ENCODE measurements around the gene TEKTIP1. TPM values are rescaled to one million over a fixed set of nuclear protein-coding genes. Genes with fewer than 3 reads are reported as not detected.
"Not testable (repeated sequence)": the region's sequence is repeated elsewhere in the genome, so short reads cannot be mapped to it uniquely, and the experiment has no call there.

TEKTIP1 gene
- total RNA-seq, 2 experiments from 2014 or later = 8.3 to 9.4 TPM

- ATAC-seq = no peak
- ChIA-PET CTCF (no interaction called here), POLR2A (no interaction called here)
- peaks cover 12% of the 10 kb centered on the region for H3K4me1 Mint-ChIP-seq (ENCODE audit: low read depth)
- H3K27ac Mint-ChIP-seq = no peak overlapping the region
- peaks cover 9% of the 10 kb centered on the region for H3K36me3 Mint-ChIP-seq (ENCODE audit: low read depth)
- H3K9me3 Mint-ChIP-seq (ENCODE audit: insufficient read depth) = no peaks in the 10 kb centered on the region
- no peak overlapping the region for H3K4me3 Mint-ChIP-seq
- DNase-seq = no peak
- H3K27me3 Mint-ChIP-seq (ENCODE audit: low read depth) = no peaks in the 10 kb centered on the region
Measured at GRCh38 chr19:3576696-3577443, 37.9 kb downstream of the TEKTIP1 start.

GRCh38 chr19:3577723-3578344, 38.9 kb downstream of the TEKTIP1 start:
- Mint-ChIP-seq H3K9me3 (ENCODE audit: insufficient read depth) (no peaks in the 10 kb centered on the region), H3K4me3 (no peak overlapping the region)

GRCh38 chr19:3578390-3578789, 39.4 kb downstream of the TEKTIP1 start:
- peaks cover 6% of the 10 kb centered on the region for H3K4me1 Mint-ChIP-seq (ENCODE audit: low read depth)
- CTCF ChIA-PET = interaction anchor here (1.5 kb wide), 1 partner anchor 13 kb away, joined by 3 read pairs; no protein-coding TSS in a partner anchor
- no peak for ATAC-seq

More at GRCh38 chr19:3577723-3578344, 38.9 kb downstream of the TEKTIP1 start:
- CTCF ChIA-PET = no interaction called here
- no peaks in the 10 kb centered on the region for H3K27me3 Mint-ChIP-seq (ENCODE audit: low read depth)
- peaks cover 9% of the 10 kb centered on the region for H3K36me3 Mint-ChIP-seq (ENCODE audit: low read depth)
- no peak overlapping the region for H3K27ac Mint-ChIP-seq
- ATAC-seq (no peak), DNase-seq (no peak)
- POLR2A ChIA-PET = no interaction called here
- H3K4me1 Mint-ChIP-seq (ENCODE audit: low read depth) = peaks cover 6% of the 10 kb centered on the region

GRCh38 chr19:3580156-3580934, 41.4 kb downstream of the TEKTIP1 start:
- no peak for DNase-seq
- POLR2A ChIA-PET = no interaction called here
- no peak overlapping the region for H3K4me3 Mint-ChIP-seq
- H3K4me1 Mint-ChIP-seq (ENCODE audit: low read depth) = no peaks in the 10 kb centered on the region
- peaks cover 5% of the 10 kb centered on the region for H3K36me3 Mint-ChIP-seq (ENCODE audit: low read depth)
- H3K27ac Mint-ChIP-seq = no peak overlapping the region
- H3K27me3 Mint-ChIP-seq (ENCODE audit: low read depth) = peaks cover 4% of the 10 kb centered on the region
- H3K9me3 Mint-ChIP-seq (ENCODE audit: insufficient read depth) = no peaks in the 10 kb centered on the region
- CTCF ChIA-PET = no interaction called here
- ATAC-seq = no peak

More at GRCh38 chr19:3578390-3578789, 39.4 kb downstream of the TEKTIP1 start:
- peaks cover 2% of the 10 kb centered on the region for H3K27me3 Mint-ChIP-seq (ENCODE audit: low read depth)
- H3K9me3 Mint-ChIP-seq (ENCODE audit: insufficient read depth) = no peaks in the 10 kb centered on the region
- peaks cover 9% of the 10 kb centered on the region for H3K36me3 Mint-ChIP-seq (ENCODE audit: low read depth)
- POLR2A ChIA-PET = no interaction called here
- DNase-seq = no peak
- no peak overlapping the region for H3K27ac Mint-ChIP-seq
- no peak overlapping the region for H3K4me3 Mint-ChIP-seq

- H3K4me1 Mint-ChIP-seq (ENCODE audit: low read depth); H3K4me3 Mint-ChIP-seq; H3K27ac Mint-ChIP-seq; POLR2A ChIA-PET; H3K9me3 Mint-ChIP-seq (ENCODE audit: insufficient read depth); DNase-seq; H3K27me3 Mint-ChIP-seq (ENCODE audit: low read depth); ATAC-seq; H3K36me3 Mint-ChIP-seq (ENCODE audit: low read depth): not testable (repeated sequence)
- CTCF ChIA-PET = interaction anchor here (1.1 kb wide), 1 partner anchor 36 kb away, joined by 3 read pairs; no protein-coding TSS in a partner anchor
Measured at GRCh38 chr19:3581792-3582191, 42.8 kb downstream of the TEKTIP1 start.

- CTCF ChIA-PET; ATAC-seq; DNase-seq; H3K4me1 Mint-ChIP-seq (ENCODE audit: low read depth); H3K27me3 Mint-ChIP-seq (ENCODE audit: low read depth); H3K9me3 Mint-ChIP-seq (ENCODE audit: insufficient read depth); POLR2A ChIA-PET; H3K36me3 Mint-ChIP-seq (ENCODE audit: low read depth); H3K4me3 Mint-ChIP-seq; H3K27ac Mint-ChIP-seq: not testable (repeated sequence)
Measured at GRCh38 chr19:3584036-3584802, 45.2 kb downstream of the TEKTIP1 start.

- Mint-ChIP-seq H3K4me3 (no peak within 1 kb of the TSS), H3K4me1 (ENCODE audit: low read depth) (no peaks in the 10 kb centered on the region), H3K27me3 (ENCODE audit: low read depth) (peaks cover 4% of the 10 kb centered on the region), H3K9me3 (ENCODE audit: insufficient read depth) (no peaks in the 10 kb centered on the region), H3K27ac (no peak within 1 kb of the TSS), H3K36me3 (ENCODE audit: low read depth) (no peaks in the 10 kb centered on the region)
- ChIA-PET CTCF (interaction anchor here (0.8 to 1.3 kb wide), 7 partner anchors 12 to 144 kb away, joined by 3 to 5 read pairs (median 3); no protein-coding TSS in a partner anchor), POLR2A (interaction anchor here (0.9 kb wide), 1 partner anchor 27 kb away, joined by 3 read pairs; no protein-coding TSS in a partner anchor)
- ATAC-seq (peak; percentile 39), DNase-seq (no peak)
Measured at GRCh38 chr19:3585301-3586126, 46.5 kb downstream of the TEKTIP1 start, which contains the start of gene GIPC3. GIPC3 (plus strand) TSS chr19:3585478; CDS start chr19:3585598, 120 bp downstream.

- ChIA-PET POLR2A (interaction anchor here (0.9 kb wide), 1 partner anchor 27 kb away, joined by 3 read pairs; no protein-coding TSS in a partner anchor), CTCF (interaction anchor here (0.9 to 1.3 kb wide), 7 partner anchors 12 to 143 kb away, joined by 3 to 5 read pairs (median 3); no protein-coding TSS in a partner anchor)
- Mint-ChIP-seq H3K27me3 (ENCODE audit: low read depth) (peaks cover 4% of the 10 kb centered on the region), H3K9me3 (ENCODE audit: insufficient read depth) (no peaks in the 10 kb centered on the region), H3K27ac (no peak overlapping the region), H3K4me1 (ENCODE audit: low read depth) (no peaks in the 10 kb centered on the region), H3K36me3 (ENCODE audit: low read depth) (no peaks in the 10 kb centered on the region), H3K4me3 (no peak overlapping the region)
- DNase-seq (peak; percentile 48), ATAC-seq (peak; percentile 42)
Measured at GRCh38 chr19:3586127-3586626, 47.2 kb downstream of the TEKTIP1 start.

GRCh38 chr19:3586707-3587346, 47.9 kb downstream of the TEKTIP1 start:
- Mint-ChIP-seq H3K4me1 (ENCODE audit: low read depth) (no peaks in the 10 kb centered on the region), H3K4me3 (no peak overlapping the region), H3K36me3 (ENCODE audit: low read depth) (no peaks in the 10 kb centered on the region), H3K9me3 (ENCODE audit: insufficient read depth) (no peaks in the 10 kb centered on the region), H3K27ac (no peak overlapping the region), H3K27me3 (ENCODE audit: low read depth) (peaks cover 4% of the 10 kb centered on the region)
- POLR2A ChIA-PET = no interaction called here
- CTCF ChIA-PET = interaction anchor here (1.1 to 1.3 kb wide), 3 partner anchors 18 to 262 kb away, joined by 3 read pairs; no protein-coding TSS in a partner anchor
- DNase-seq (no peak), ATAC-seq (no peak)

GRCh38 chr19:3589439-3589838, 50.5 kb downstream of the TEKTIP1 start:
- CTCF ChIA-PET = no interaction called here
- H3K4me1 Mint-ChIP-seq (ENCODE audit: low read depth) = no peaks in the 10 kb centered on the region
- no peak for ATAC-seq
- H3K4me3 Mint-ChIP-seq = no peak overlapping the region
- no peak for DNase-seq
- no peaks in the 10 kb centered on the region for H3K36me3 Mint-ChIP-seq (ENCODE audit: low read depth)
- peaks cover 2% of the 10 kb centered on the region for H3K27me3 Mint-ChIP-seq (ENCODE audit: low read depth)
- no peaks in the 10 kb centered on the region for H3K9me3 Mint-ChIP-seq (ENCODE audit: insufficient read depth)
- no peak overlapping the region for H3K27ac Mint-ChIP-seq
- POLR2A ChIA-PET = no interaction called here
